NB4 (cell line): ENCODE data around the gene ADAT1.

ENCODE experiments used
- CTCF ChIP-seq: IDR thresholded peaks from one replicate; pipeline ENCODE4 v1.5.1; 2012; ENCODE audit warnings: low read depth, low read length
- POLR2A ChIP-seq: IDR thresholded peaks from 2 replicates; pipeline ENCODE4 v1.6.1; 2011; ENCODE audit warnings: mild to moderate bottlenecking; ENCODE audit not compliant: insufficient read length; ENCODE audit errors: extremely low read depth

- TF ChIP-seq CTCF: no peak
- TF ChIP-seq POLR2A: no peak
Measured at GRCh38 chr16:75644240-75645012, 21.3 kb upstream of the ADAT1 start.
